Liver (tissue), 9 donors: ENCODE results near the gene CS. TPM values are rescaled to one million over a fixed set of nuclear protein-coding genes. Genes with fewer than 3 reads are reported as not detected.
"Not testable (repeated sequence)": the region's sequence is repeated elsewhere in the genome, so short reads cannot be mapped to it uniquely, and the experiment has no call there.

Experiments used
- DNase-seq: peaks from one replicate; pipeline ENCODE4 v3.0.0-alpha.2; 2017; ENCODE audit warnings: low spot score
- H3K27ac ChIP-seq, 2 donors: one replicate each; pipeline ENCODE4 v1.7.0; 2013; ENCODE audit warnings: inconsistent platforms in 2 of 2, low read length in 2 of 2, control low read depth in 1 of 2, low read depth in 1 of 2, mild to moderate bottlenecking in 1 of 2
- H3K27me3 ChIP-seq, 4 donors: one replicate each; pipeline versions ENCODE4 v1.6.1 to v1.7.0; 2013; ENCODE audit warnings: low read length in 3 of 4, inconsistent platforms in 1 of 4, mild to moderate bottlenecking in 1 of 4, moderate library complexity in 1 of 4; ENCODE audit not compliant: control insufficient read depth in 4 of 4, insufficient read depth in 4 of 4
- H3K36me3 ChIP-seq, 4 donors: one replicate each; pipeline versions ENCODE4 v1.6.1 to v1.7.0; 2013; ENCODE audit warnings: low read length in 3 of 4, mild to moderate bottlenecking in 3 of 4, low read depth in 1 of 4, moderate library complexity in 1 of 4; ENCODE audit not compliant: control insufficient read depth in 4 of 4, insufficient read depth in 3 of 4
- H3K4me1 ChIP-seq, 4 donors: one replicate each; pipeline versions ENCODE4 v1.6.1 to v1.7.0; 2013; ENCODE audit warnings: low read length in 3 of 4, mild to moderate bottlenecking in 3 of 4, moderate library complexity in 1 of 4; ENCODE audit not compliant: control insufficient read depth in 4 of 4, insufficient read depth in 4 of 4
- H3K4me3 ChIP-seq, 3 donors: one replicate each; pipeline versions ENCODE4 v1.6.1 to v1.7.0; 2013; ENCODE audit warnings: low read length in 3 of 3, control low read depth in 1 of 3, low read depth in 1 of 3, mild to moderate bottlenecking in 1 of 3
- H3K9ac ChIP-seq, 2 donors: one replicate each; pipeline ENCODE4 v1.7.0; 2013; ENCODE audit warnings: low read length in 2 of 2, mild to moderate bottlenecking in 2 of 2, moderate library complexity in 2 of 2, control low read depth in 1 of 2, low read depth in 1 of 2
- H3K9me3 ChIP-seq, 4 donors: one replicate each; pipeline versions ENCODE4 v1.6.1 to v1.7.0; 2013; ENCODE audit warnings: low read length in 3 of 4; ENCODE audit not compliant: control insufficient read depth in 4 of 4
- ATF3 ChIP-seq: IDR thresholded peaks from 2 replicates; pipeline ENCODE4 v1.6.1; 2016; ENCODE audit warnings: antibody characterized with exemption
- CTCF ChIP-seq: fragments of 150-350 bp; IDR thresholded peaks from 2 replicates; pipeline ENCODE4 v1.5.1; 2017; ENCODE audit warnings: improper control_type of control experiment, low read depth, low read length; ENCODE audit not compliant: missing input control
- EGR1 ChIP-seq, 2 donors: IDR thresholded peaks; 2 replicates each; pipeline ENCODE4 v1.6.1; 2016 to 2018; ENCODE audit warnings: antibody characterized with exemption in 2 of 2, low read depth in 2 of 2
- FOXA1 ChIP-seq: IDR thresholded peaks from 2 replicates; pipeline ENCODE4 v1.6.1; 2016; ENCODE audit warnings: antibody characterized with exemption
- FOXA2 ChIP-seq: IDR thresholded peaks from 2 replicates; pipeline ENCODE4 v1.6.1; 2016; ENCODE audit warnings: antibody characterized with exemption
- GABPA ChIP-seq, 2 donors: IDR thresholded peaks in 1 of 2; conservative IDR thresholded peaks in 1 of 2; 2 replicates each; pipeline ENCODE4 v1.6.1; 2016; ENCODE audit warnings: antibody characterized with exemption in 2 of 2, mild to moderate bottlenecking in 1 of 2, moderate library complexity in 1 of 2
- HNF4A ChIP-seq, 2 donors: conservative IDR thresholded peaks; 2 replicates each; pipeline ENCODE4 v1.6.1; 2016; ENCODE audit warnings: antibody characterized with exemption in 2 of 2, mild to moderate bottlenecking in 2 of 2
- JUND ChIP-seq, 2 donors: IDR thresholded peaks; 2 replicates each; pipeline ENCODE4 v1.6.1; 2016; ENCODE audit warnings: antibody characterized with exemption in 2 of 2
- MAX ChIP-seq: IDR thresholded peaks from 2 replicates; pipeline ENCODE4 v1.6.1; 2016; ENCODE audit warnings: antibody characterized with exemption
- NR2F2 ChIP-seq: IDR thresholded peaks from 2 replicates; pipeline ENCODE4 v1.6.1; 2016; ENCODE audit warnings: antibody characterized with exemption
- RAD21 ChIP-seq, 2 donors: IDR thresholded peaks; 2 replicates each; pipeline ENCODE4 v1.6.1; 2016; ENCODE audit warnings: antibody characterized with exemption in 2 of 2, mild to moderate bottlenecking in 2 of 2
- REST ChIP-seq: IDR thresholded peaks from 2 replicates; pipeline ENCODE4 v1.6.1; 2016; ENCODE audit warnings: antibody characterized with exemption, mild to moderate bottlenecking
- SP1 ChIP-seq: IDR thresholded peaks from 2 replicates; pipeline ENCODE4 v1.6.1; 2018; ENCODE audit warnings: antibody characterized with exemption, mild to moderate bottlenecking
- ZBTB33 ChIP-seq: IDR thresholded peaks from 2 replicates; pipeline ENCODE4 v1.6.1; 2016; ENCODE audit warnings: antibody characterized with exemption
- WGBS: extraction: QIAGEN DNeasy Blood & Tissue Kit; methylation state at CpG from one replicate; pipeline ENCODE4 v1.1.7; 2013; 5-methylcytosine and 5-hydroxymethylcytosine counted together
- polyA plus RNA-seq, 2 donors: library from polyadenylated mRNA; stranded (reverse) in 1 of 2; unstranded in 1 of 2; fragments of 200-250 nt in 1 of 2; fragments of >200 nt in 1 of 2; fragmentation: Nextera tagmentation in 1 of 2; extraction: Ambion mirVana in 1 of 2; gene quantifications; one replicate each; pipeline versions ENCODE4 v1.2.1 to v1.2.3, GENCODE V29; 2013 to 2015
- total RNA-seq, 2 donors: library from RNA; depleted of rRNA; stranded (reverse); fragments of >200 nt; gene quantifications; one replicate each; pipeline ENCODE4 v1.2.3, GENCODE V29; 2014
- donor health status: healthy.
- donor health status: healthy.
- donor health status: healthy.
- donor health status: healthy.
- donor health status: healthy.

CS gene
- total and polyA plus RNA-seq, 4 donors = 33.8 to 79.9 (median 47.5) TPM

- no peak for TF ChIP-seq CTCF
- TF ChIP-seq GABPA (IDR thresholded peaks at IDR 0.05 in 1 of 2, conservative IDR thresholded peaks at IDR 0.05 in 1 of 2) = no peak
- TF ChIP-seq MAX = no peak
- no peak for TF ChIP-seq ATF3
- no peak for TF ChIP-seq SP1
- TF ChIP-seq JUND (IDR thresholded peaks at IDR 0.05) = no peak
- TF ChIP-seq NR2F2 = no peak
Observed at GRCh38 chr12:56286044-56286830, 13.9 kb downstream of the CS start (continued).

- H3K9me3 ChIP-seq, DNase-seq, H3K9ac ChIP-seq, H3K27me3 ChIP-seq, H3K4me3 ChIP-seq, H3K27ac ChIP-seq: not testable (repeated sequence)
- 94% methylated on average over 5 of the region's 5 CpGs for WGBS
- H3K36me3 ChIP-seq = peaks cover 9 to 34% (median 25%) of the 10 kb centered on the region in 4 donors
- peaks cover 1 to 47% (median 43%) of the 10 kb centered on the region in 4 donors for H3K4me1 ChIP-seq
Observed at GRCh38 chr12:56284263-56284662, 15.9 kb downstream of the CS start.

GRCh38 chr12:56282579-56282978, 17.6 kb downstream of the CS start:
- no peak for TF ChIP-seq FOXA1
- no peak for TF ChIP-seq EGR1 (IDR thresholded peaks at IDR 0.05; ENCODE audit: low read depth in 2 of 2)
- TF ChIP-seq CTCF = no peak
- H3K4me3 ChIP-seq = no peak overlapping the region

GRCh38 chr12:56282030-56282429, 18.1 kb downstream of the CS start:
- DNase-seq = no peak
- H3K9ac ChIP-seq = no peak overlapping the region
- H3K36me3 ChIP-seq = peaks cover 13 to 45% (median 36%) of the 10 kb centered on the region in 4 donors
- H3K9me3 ChIP-seq = no peaks in the 10 kb centered on the region
- no peaks in the 10 kb centered on the region for H3K27me3 ChIP-seq
- H3K4me3 ChIP-seq = no peak overlapping the region
- WGBS = 76% methylated on average over 6 of the region's 6 CpGs
- peaks cover 1 to 40% (median 36%) of the 10 kb centered on the region in 4 donors for H3K4me1 ChIP-seq
- no peak overlapping the region for H3K27ac ChIP-seq
- TF ChIP-seq HNF4A (conservative IDR thresholded peaks at IDR 0.05) (no peak), SP1 (no peak), NR2F2 (no peak), REST (no peak), RAD21 (IDR thresholded peaks at IDR 0.05) (no peak), ZBTB33 (no peak), FOXA2 (no peak)

More at GRCh38 chr12:56282579-56282978, 17.6 kb downstream of the CS start:
- Histone ChIP-seq H3K9me3 (no peaks in the 10 kb centered on the region), H3K27ac (no peak overlapping the region), H3K36me3 (peaks cover 13 to 44% (median 35%) of the 10 kb centered on the region in 4 donors), H3K4me1 (peaks cover 1 to 43% (median 39%) of the 10 kb centered on the region in 4 donors), H3K27me3 (no peaks in the 10 kb centered on the region), H3K9ac (no peak overlapping the region)
- DNase-seq = no peak
- WGBS = over 99% methylated on average over 2 of the region's 2 CpGs
